SJCRH30 (cell line): ENCODE results near the gene CACNG7. TPM values are rescaled to one million over a fixed set of nuclear protein-coding genes. Genes with fewer than 3 reads are reported as not detected.
"Not testable (repeated sequence)": the region's sequence is repeated elsewhere in the genome, so short reads cannot be mapped to it uniquely, and the experiment has no call there.

Source experiments
- DNase-seq, 2 experiments: peaks; one replicate each; pipeline ENCODE4 v3.0.0-alpha.2; 2015 to 2020
- H3K27ac ChIP-seq: fragments of 250-450 bp; sonication (Bioruptor Pico); 2 replicates; pipeline ENCODE4 v1.5.1; 2020; ENCODE audit warnings: mild to moderate bottlenecking, moderate library complexity
- H3K27me3 ChIP-seq: fragments of 250-450 bp; sonication (Bioruptor Pico); 2 replicates; pipeline ENCODE4 v1.5.1; 2020; ENCODE audit warnings: mild to moderate bottlenecking, moderate library complexity
- H3K36me3 ChIP-seq: fragments of 250-450 bp; sonication (Bioruptor Pico); 2 replicates; pipeline ENCODE4 v1.5.1; 2020; ENCODE audit warnings: mild to moderate bottlenecking, moderate library complexity
- H3K4me1 ChIP-seq: fragments of 250-450 bp; sonication (Bioruptor Pico); 2 replicates; pipeline ENCODE4 v1.5.1; 2020; ENCODE audit warnings: mild to moderate bottlenecking, moderate library complexity
- H3K4me3 ChIP-seq: fragments of 250-450 bp; sonication (Bioruptor Pico); 2 replicates; pipeline ENCODE4 v1.5.1; 2020; ENCODE audit warnings: mild to moderate bottlenecking, moderate library complexity
- H3K9me3 ChIP-seq: fragments of 250-450 bp; sonication (Bioruptor Pico); replicated peaks from 2 replicates; pipeline ENCODE4 v1.5.1; 2020; ENCODE audit warnings: mild to moderate bottlenecking, moderate library complexity
- total RNA-seq: library from RNA; depleted of rRNA; stranded (reverse); fragments of >200 nt; shearing (Covaris generic); gene quantifications from 2 replicates; pipeline ENCODE4 v1.2.3, GENCODE V29; 2014

Gene CACNG7
- total RNA-seq, 1 experiment from 2014 or later, result not detected

- peak; percentile 17 to 33 for DNase-seq
- H3K36me3 ChIP-seq, result no peaks in the 10 kb centered on the region
Observed at GRCh38 chr19:53945441-53945840, 36.4 kb downstream of the CACNG7 start.

DNA sequence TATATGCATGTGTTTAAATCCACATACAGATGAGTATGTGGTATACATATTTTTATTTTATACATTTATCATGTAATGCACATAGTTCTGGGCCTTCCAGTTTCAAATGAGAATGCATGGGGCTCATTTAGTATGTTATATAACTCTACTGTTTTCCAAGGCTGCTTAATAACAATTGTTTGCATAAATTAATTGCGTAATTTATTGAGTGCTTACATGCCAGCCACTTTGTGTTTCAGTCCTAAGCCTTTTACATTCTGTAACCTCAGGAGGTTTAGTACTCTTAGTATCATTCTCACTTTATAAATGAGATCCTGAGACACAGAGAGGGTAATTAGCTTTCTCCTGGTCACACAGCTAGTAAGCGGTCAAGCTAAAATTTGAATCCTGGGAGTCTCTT lies 36.9 kb downstream of the CACNG7 start:
- Histone ChIP-seq H3K36me3 (no peaks in the 10 kb centered on the region), H3K27ac (no peak overlapping the region), H3K4me1 (no peaks in the 10 kb centered on the region), H3K4me3 (peak overlapping the region; percentile 10; the same call in 1 of the 2 replicates), H3K27me3 (no peaks in the 10 kb centered on the region), H3K9me3 (no peaks in the 10 kb centered on the region; the same call in 1 of the 2 replicates)
- DNase-seq, result no peak

More at GRCh38 chr19:53945441-53945840, 36.4 kb downstream of the CACNG7 start:
- H3K27me3 ChIP-seq, result no peaks in the 10 kb centered on the region
- no peaks in the 10 kb centered on the region; the same call in 1 of the 2 replicates for H3K9me3 ChIP-seq
- H3K4me3 ChIP-seq, result peak overlapping the region; percentile 10; the same call in 1 of the 2 replicates
- H3K27ac ChIP-seq, result no peak overlapping the region
- H3K4me1 ChIP-seq, result no peaks in the 10 kb centered on the region

- no peaks in the 10 kb centered on the region for H3K4me1 ChIP-seq
- no peak overlapping the region for H3K4me3 ChIP-seq
- no peak overlapping the region for H3K27ac ChIP-seq
- H3K9me3 ChIP-seq, result no peaks in the 10 kb centered on the region; the same call in 1 of the 2 replicates
- no peaks in the 10 kb centered on the region for H3K27me3 ChIP-seq
- peak in 1 of 2 experiments; percentile 11 for DNase-seq
- H3K36me3 ChIP-seq, result no peaks in the 10 kb centered on the region
Observed at GRCh38 chr19:53947624-53948023, 38.5 kb downstream of the CACNG7 start.

- not testable (repeated sequence) for H3K4me3 ChIP-seq, H3K9me3 ChIP-seq, DNase-seq, H3K4me1 ChIP-seq, H3K27ac ChIP-seq, H3K27me3 ChIP-seq, H3K36me3 ChIP-seq
Observed at GRCh38 chr19:53948611-53949010, 39.5 kb downstream of the CACNG7 start.

GRCh38 chr19:53951436-53951835 lies 42.4 kb downstream of the CACNG7 start:
- Histone ChIP-seq H3K27ac (no peak overlapping the region), H3K4me1 (no peaks in the 10 kb centered on the region), H3K4me3 (no peak overlapping the region), H3K27me3 (no peaks in the 10 kb centered on the region), H3K9me3 (no peaks in the 10 kb centered on the region), H3K36me3 (no peaks in the 10 kb centered on the region)
- DNase-seq, result no peak

- DNase-seq, result no peak
Observed at GRCh38 chr19:53951947-53952346, 42.9 kb downstream of the CACNG7 start.

DNA sequence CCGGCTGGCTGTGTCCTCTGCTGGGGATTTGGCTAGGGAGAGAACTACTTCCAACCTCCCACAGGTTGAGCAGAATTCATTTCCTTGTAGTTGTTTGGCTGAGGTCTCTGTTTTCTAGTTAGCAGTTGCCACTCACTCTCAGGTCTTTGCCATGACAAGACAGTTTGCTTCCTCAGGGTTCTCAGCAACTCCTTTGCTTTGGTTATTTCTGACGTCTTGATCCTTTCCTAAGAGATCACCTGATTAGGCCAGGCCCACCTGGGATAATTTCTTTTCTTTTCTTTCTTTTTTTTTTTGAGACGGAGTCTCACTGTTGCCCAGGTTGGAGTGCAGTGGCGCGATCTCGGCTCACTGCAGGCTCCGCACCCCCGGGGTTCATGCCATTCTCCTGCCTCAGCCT lies 44.3 kb downstream of the CACNG7 start:
- Histone ChIP-seq H3K27me3 (0 out of 2 replicates have a peak, but pooled peaks cover 3% of the 10 kb centered on the region), H3K4me3 (no peak overlapping the region), H3K27ac (no peak overlapping the region), H3K4me1 (no peaks in the 10 kb centered on the region), H3K36me3 (no peaks in the 10 kb centered on the region), H3K9me3 (no peaks in the 10 kb centered on the region)
- no peak for DNase-seq

More at GRCh38 chr19:53951947-53952346, 42.9 kb downstream of the CACNG7 start:
- no peaks in the 10 kb centered on the region for H3K36me3 ChIP-seq
- H3K9me3 ChIP-seq, result no peaks in the 10 kb centered on the region
- no peaks in the 10 kb centered on the region for H3K4me1 ChIP-seq
- H3K27ac ChIP-seq, result no peak overlapping the region
- H3K4me3 ChIP-seq, result no peak overlapping the region
- no peaks in the 10 kb centered on the region for H3K27me3 ChIP-seq

GRCh38 chr19:53957448-53958167 lies 48.5 kb downstream of the CACNG7 start:
- H3K4me3 ChIP-seq, result no peak overlapping the region
- no peak overlapping the region for H3K27ac ChIP-seq
- no peaks in the 10 kb centered on the region for H3K9me3 ChIP-seq
- H3K4me1 ChIP-seq, result no peaks in the 10 kb centered on the region
- DNase-seq, result no peak
- 0 out of 2 replicates have a peak, but pooled peaks cover 3% of the 10 kb centered on the region for H3K27me3 ChIP-seq
- H3K36me3 ChIP-seq, result no peaks in the 10 kb centered on the region

- no peaks in the 10 kb centered on the region for H3K4me1 ChIP-seq
- no peaks in the 10 kb centered on the region for H3K9me3 ChIP-seq
- no peak overlapping the region for H3K4me3 ChIP-seq
- no peak overlapping the region for H3K27ac ChIP-seq
- no peaks in the 10 kb centered on the region for H3K36me3 ChIP-seq
- 0 out of 2 replicates have a peak, but pooled peaks cover 3% of the 10 kb centered on the region for H3K27me3 ChIP-seq
- DNase-seq, result peak in 1 of 2 experiments; percentile 9
Observed at GRCh38 chr19:53958168-53958571, 49.1 kb downstream of the CACNG7 start.

GRCh38 chr19:53958823-53959757 lies 50.0 kb downstream of the CACNG7 start:
- Histone ChIP-seq H3K27me3 (0 out of 2 replicates have a peak, but pooled peaks cover 3% of the 10 kb centered on the region), H3K9me3 (no peaks in the 10 kb centered on the region), H3K4me3 (no peak overlapping the region), H3K27ac (no peak overlapping the region), H3K36me3 (no peaks in the 10 kb centered on the region), H3K4me1 (no peaks in the 10 kb centered on the region)
- DNase-seq, result no peak

- Histone ChIP-seq H3K9me3 (no peaks in the 10 kb centered on the region), H3K27ac (no peak overlapping the region), H3K36me3 (no peaks in the 10 kb centered on the region), H3K4me3 (no peak overlapping the region), H3K27me3 (0 out of 2 replicates have a peak, but pooled peaks cover 3% of the 10 kb centered on the region), H3K4me1 (no peaks in the 10 kb centered on the region)
- DNase-seq, result no peak
Observed at GRCh38 chr19:53960187-53960586, 51.1 kb downstream of the CACNG7 start.

GRCh38 chr19:53960886-53961285 lies 51.8 kb downstream of the CACNG7 start:
- no peaks in the 10 kb centered on the region for H3K9me3 ChIP-seq
- H3K36me3 ChIP-seq, result no peaks in the 10 kb centered on the region
- H3K27me3 ChIP-seq, result 0 out of 2 replicates have a peak, but pooled peaks cover 3% of the 10 kb centered on the region
- H3K4me3 ChIP-seq, result no peak overlapping the region
- no peaks in the 10 kb centered on the region for H3K4me1 ChIP-seq
- H3K27ac ChIP-seq, result no peak overlapping the region
- DNase-seq, result no peak

GRCh38 chr19:53961523-53962356 lies 52.7 kb downstream of the CACNG7 start:
- Histone ChIP-seq H3K36me3 (no peaks in the 10 kb centered on the region), H3K4me3 (no peak overlapping the region), H3K9me3 (no peaks in the 10 kb centered on the region), H3K27ac (no peak overlapping the region), H3K27me3 (0 out of 2 replicates have a peak, but pooled peaks cover 3% of the 10 kb centered on the region), H3K4me1 (no peaks in the 10 kb centered on the region)
- no peak for DNase-seq

DNA sequence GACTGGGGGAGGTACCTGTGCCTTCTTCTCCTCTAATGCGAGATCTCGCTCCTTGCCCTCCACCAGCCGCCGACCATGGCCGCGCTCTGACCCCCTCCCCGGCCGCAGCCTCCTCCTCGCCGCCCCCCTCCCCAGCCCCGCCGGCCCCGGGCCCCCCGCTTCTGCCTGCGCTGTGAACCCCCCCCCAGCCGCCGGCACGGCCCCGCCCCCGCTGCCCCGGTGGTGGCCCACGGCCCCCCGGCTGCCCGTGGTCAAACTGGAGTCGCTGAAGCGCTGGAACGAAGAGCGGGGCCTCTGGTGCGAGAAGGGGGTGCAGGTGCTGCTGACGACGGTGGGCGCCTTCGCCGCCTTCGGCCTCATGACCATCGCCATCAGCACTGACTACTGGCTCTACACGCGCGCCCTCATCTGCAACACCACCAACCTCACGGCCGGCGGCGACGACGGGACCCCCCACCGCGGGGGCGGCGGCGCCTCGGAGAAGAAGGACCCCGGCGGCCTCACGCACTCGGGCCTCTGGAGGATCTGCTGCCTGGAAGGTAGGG lies 53.9 kb downstream of the CACNG7 start, which contains the start of gene CACNG8:
TSS of gene CACNG8 (plus strand) at position 51 of the 545 bp plus-strand sequence.
- Histone ChIP-seq H3K27ac (no peak within 1 kb of the TSS), H3K4me3 (no peak within 1 kb of the TSS), H3K4me1 (no peaks in the 10 kb centered on the region), H3K27me3 (0 out of 2 replicates have a peak, but pooled peaks cover 2% of the 10 kb centered on the region), H3K9me3 (no peaks in the 10 kb centered on the region), H3K36me3 (no peaks in the 10 kb centered on the region)
- DNase-seq, result no peak
